Left forelimb (tissue), 1 donor: ENCODE data around the gene SH3BP5.
A peak's percentile ranks its signal among the peaks of the same experiment; 100 is the strongest.
"Not testable (repeated sequence)": the region's sequence is repeated elsewhere in the genome, so short reads cannot be mapped to it uniquely, and the experiment has no call there.

Experiments
- DNase-seq: peaks from one replicate; pipeline ENCODE4 v3.0.0-alpha.2; 2018; ENCODE audit warnings: low spot score

Gene SH3BP5, protein sequence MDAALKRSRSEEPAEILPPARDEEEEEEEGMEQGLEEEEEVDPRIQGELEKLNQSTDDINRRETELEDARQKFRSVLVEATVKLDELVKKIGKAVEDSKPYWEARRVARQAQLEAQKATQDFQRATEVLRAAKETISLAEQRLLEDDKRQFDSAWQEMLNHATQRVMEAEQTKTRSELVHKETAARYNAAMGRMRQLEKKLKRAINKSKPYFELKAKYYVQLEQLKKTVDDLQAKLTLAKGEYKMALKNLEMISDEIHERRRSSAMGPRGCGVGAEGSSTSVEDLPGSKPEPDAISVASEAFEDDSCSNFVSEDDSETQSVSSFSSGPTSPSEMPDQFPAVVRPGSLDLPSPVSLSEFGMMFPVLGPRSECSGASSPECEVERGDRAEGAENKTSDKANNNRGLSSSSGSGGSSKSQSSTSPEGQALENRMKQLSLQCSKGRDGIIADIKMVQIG

GRCh38 chr3:15332405-15333098, at the start of gene SH3BP5:
SH3BP5 (minus strand) TSS chr3:15332586; CDS start chr3:15332408, 178 bp downstream.
- peak; percentile 89 for DNase-seq

DNA sequence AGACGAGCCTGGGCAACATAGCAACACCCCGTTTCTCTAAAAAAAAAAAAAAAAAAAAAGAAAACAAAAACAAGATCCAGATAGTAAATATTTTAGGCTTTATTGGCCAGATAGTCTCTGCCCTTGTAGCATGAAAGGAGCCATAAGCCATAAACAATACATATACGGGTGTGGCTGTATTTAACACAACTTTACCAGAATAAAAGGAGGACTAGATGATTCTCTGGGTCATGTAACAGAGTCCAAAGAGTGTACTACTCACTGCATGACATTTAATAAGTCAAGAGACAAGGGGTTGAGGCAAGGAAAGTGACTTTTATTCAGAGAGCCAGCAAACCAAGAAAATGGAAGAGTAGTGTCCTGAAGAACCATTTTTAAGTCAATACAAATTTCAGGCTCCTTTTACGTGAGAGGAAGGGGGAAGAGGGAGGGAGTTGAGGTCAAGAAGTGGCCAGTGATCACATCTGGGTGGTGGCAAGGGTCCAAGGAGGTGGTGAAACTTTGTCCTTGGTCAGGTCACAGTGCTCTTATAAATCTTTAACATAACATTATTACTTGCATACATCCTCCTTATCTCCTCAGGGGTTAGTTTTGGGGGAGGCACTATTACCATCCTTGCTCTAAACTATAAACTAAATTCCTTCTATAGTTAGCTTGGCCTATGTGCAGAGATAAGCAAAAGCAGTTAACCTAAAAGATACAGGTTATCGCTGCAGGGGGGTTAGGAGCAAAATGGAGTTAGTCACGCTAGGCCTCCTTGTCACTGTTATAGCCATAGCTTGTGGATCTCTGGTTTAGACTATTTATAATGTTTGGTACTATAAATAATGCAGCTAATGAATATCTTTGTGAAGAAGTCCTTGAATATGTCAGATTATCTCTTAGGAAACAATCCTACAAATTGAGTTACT, 48.8 kb upstream of the SH3BP5 start:
- no peak for DNase-seq

GRCh38 chr3:15377961-15378791, 45.8 kb upstream of the SH3BP5 start:
- DNase-seq = peak; percentile 87

DNA sequence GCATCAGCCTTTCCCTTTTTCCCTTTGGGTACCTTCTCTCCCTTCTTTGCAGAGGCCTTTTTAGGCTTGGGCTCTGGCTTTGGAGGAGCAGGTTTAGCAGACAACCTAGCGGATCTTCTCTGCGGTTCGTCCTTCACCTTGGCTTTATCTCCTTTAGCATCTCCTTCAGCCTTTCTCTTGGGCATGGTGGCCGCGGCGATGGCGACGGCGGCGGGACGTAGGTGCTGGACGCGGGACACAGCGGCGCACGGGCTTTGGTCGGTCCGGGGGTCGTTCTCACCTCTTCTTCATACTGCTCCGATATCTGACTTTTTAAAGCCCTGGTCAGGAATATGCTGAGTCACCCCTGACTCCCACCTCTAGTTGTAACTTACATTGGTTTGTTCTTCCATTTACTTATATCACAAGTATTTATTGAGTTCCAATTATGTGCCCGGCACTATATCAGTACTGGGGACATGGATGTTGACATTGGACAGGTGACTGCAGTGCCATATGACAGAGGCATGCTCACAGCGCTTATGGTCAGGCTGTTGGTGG, 43.1 kb upstream of the SH3BP5 start:
- DNase-seq = no peak

GRCh38 chr3:15372918-15373317, 40.5 kb upstream of the SH3BP5 start:
- no peak for DNase-seq

DNA sequence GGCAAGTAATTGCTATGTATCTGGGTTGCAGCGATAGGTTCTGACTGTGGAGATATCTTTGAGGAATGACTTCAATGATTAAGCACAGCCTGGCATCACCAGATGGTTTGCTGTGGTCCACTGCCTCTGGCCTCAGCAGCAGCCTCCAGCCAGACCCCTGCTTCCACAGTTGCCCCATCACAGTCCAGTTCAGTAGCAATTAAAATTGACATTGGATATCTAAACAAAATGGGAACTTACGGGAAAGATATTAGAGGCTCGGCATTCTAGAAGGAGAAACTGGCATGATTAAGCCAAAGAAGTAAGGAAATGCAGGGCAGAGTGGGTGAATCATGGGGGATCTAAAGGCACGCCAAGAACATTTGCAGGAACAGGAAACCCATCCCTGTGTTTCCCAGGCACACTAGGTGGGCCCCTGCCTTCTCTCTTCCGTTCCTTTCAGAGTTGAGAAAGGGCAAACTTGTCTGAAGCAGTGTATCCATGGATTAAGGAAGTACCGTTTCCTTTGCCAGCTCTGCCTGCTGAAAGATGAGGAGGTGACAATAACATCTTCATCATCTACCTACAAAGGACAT, 36.3 kb upstream of the SH3BP5 start:
- DNase-seq = no peak

GRCh38 chr3:15367059-15367458, 34.7 kb upstream of the SH3BP5 start:
- DNase-seq = no peak

GRCh38 chr3:15364078-15364477, 31.7 kb upstream of the SH3BP5 start:
- not testable (repeated sequence) for DNase-seq

- no peak for DNase-seq
Observed at GRCh38 chr3:15361494-15362214, 29.3 kb upstream of the SH3BP5 start.

GRCh38 chr3:15360788-15361493, 28.6 kb upstream of the SH3BP5 start:
- DNase-seq = no peak

- no peak for DNase-seq
Observed at GRCh38 chr3:15359677-15360397, 27.5 kb upstream of the SH3BP5 start.

GRCh38 chr3:15356651-15357061, 24.3 kb upstream of the SH3BP5 start:
- DNase-seq = not testable (repeated sequence)

DNA sequence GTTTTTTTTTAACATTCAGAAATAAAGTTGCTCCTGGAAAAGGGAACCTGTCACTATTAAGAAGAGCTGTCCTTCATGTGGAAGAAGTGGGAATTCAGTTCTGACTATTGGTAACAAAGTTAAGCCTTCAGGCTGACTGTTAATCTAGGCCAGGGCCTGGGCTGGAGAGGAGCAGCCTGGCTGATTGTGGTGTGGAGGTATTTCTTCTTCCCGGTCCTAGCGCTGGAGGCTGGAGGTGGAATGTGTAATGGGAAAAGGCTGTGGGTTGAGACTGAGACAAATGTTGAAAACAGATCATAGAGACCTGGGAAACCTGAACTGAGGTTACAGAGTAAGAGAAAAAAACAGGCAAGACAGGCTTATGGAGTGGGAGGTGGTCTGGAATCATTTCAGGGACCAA, 23.8 kb upstream of the SH3BP5 start:
- DNase-seq = no peak

- no peak for DNase-seq
Observed at GRCh38 chr3:15355086-15355485, 22.7 kb upstream of the SH3BP5 start.

GRCh38 chr3:15354485-15354884, 22.1 kb upstream of the SH3BP5 start:
- no peak for DNase-seq

GRCh38 chr3:15350141-15350540, 17.8 kb upstream of the SH3BP5 start:
- DNase-seq = no peak

GRCh38 chr3:15349438-15349837, 17.1 kb upstream of the SH3BP5 start:
- DNase-seq = not testable (repeated sequence)

- no peak for DNase-seq
Observed at GRCh38 chr3:15348246-15348645, 15.9 kb upstream of the SH3BP5 start.

DNA sequence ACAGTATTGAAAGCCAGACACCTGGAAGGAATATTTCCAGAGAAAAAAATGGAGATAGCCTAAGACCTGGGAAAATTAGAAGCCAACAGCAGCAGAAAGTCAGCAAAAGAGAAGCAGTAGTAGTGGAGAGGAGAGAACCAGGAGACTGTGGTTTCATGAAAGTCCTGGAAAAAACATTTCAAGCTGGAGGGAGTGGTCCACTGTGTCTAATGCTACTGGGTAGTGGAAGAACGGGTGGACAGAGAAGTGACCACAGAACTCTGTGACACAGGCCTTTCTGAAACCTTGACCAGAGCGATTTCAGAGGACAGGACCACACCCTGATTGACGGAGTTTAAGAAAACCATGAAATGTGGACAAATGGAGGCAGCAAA, 15.3 kb upstream of the SH3BP5 start:
- DNase-seq = no peak
